ENCODE data around the gene XCR1.

- TF ChIP-seq CTCF (IDR thresholded peaks at IDR 0.05 in 8 of 11, conservative IDR thresholded peaks at IDR 0.05 in 3 of 11) (no peak), POLR2AphosphoS5 (IDR thresholded peaks at IDR 0.05) (no peak), POLR2A (IDR thresholded peaks at IDR 0.05) (no peak)
Measured at GRCh38 chr3:45978006-45978761, 49.1 kb downstream of the XCR1 start.
